IPS DF 4.7 (cell line): ENCODE measurements around the gene AKAP1.
"Not testable (repeated sequence)": the region's sequence is repeated elsewhere in the genome, so short reads cannot be mapped to it uniquely, and the experiment has no call there.

ENCODE experiments used
- DNase-seq: peaks from one replicate; pipeline ENCODE4 v3.0.0-alpha.2; 2013; ENCODE audit warnings: low spot score; ENCODE audit errors: extremely low read depth

The AKAP1 gene

DNA sequence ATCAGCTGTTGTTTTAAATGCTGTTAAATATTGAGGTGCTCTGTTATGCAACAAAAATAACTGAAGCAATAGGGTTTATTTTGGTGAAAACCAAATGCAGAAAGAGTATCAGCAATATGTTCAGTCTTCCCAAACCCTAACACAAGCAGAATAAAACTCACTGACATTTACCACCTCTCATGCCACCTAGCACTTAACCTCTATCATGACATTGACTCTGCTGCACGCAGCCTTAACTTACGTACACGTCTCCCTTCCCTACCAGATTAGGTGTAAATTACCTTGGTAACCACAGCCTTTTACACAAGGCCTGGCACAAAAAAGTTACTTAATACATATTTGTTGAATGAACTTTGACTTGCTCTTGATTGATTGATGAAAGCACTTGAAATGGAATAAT is 9.9 kb upstream of the AKAP1 start:
- DNase-seq, result no peak

GRCh38 chr17:57075785-57076184 is 9.3 kb upstream of the AKAP1 start:
- no peak for DNase-seq

GRCh38 chr17:57077000-57077399 is 8.0 kb upstream of the AKAP1 start:
- no peak for DNase-seq

- no peak for DNase-seq
Observed at GRCh38 chr17:57078274-57078673, 6.8 kb upstream of the AKAP1 start.

DNA sequence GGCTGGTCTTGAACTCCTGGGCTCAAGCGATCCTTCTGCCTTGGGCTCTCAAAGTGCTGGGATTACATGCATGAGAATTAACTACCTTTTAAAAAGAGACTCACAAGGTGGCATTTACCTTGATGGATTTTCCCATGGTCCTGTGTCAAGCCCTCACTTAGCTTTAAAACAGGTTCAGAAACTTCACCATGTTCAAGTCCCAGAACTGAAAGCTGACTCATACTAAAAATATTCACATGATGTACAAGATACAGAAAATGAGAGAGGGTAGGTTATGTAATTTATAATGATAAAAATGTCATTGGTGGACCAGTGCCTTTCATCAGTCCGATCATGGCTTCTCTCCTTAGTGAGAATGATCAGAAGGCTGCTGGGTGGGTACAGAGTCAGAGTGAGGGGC is 4.3 kb upstream of the AKAP1 start:
- no peak for DNase-seq

GRCh38 chr17:57082441-57082840 is 2.6 kb upstream of the AKAP1 start:
- DNase-seq, result no peak

DNA sequence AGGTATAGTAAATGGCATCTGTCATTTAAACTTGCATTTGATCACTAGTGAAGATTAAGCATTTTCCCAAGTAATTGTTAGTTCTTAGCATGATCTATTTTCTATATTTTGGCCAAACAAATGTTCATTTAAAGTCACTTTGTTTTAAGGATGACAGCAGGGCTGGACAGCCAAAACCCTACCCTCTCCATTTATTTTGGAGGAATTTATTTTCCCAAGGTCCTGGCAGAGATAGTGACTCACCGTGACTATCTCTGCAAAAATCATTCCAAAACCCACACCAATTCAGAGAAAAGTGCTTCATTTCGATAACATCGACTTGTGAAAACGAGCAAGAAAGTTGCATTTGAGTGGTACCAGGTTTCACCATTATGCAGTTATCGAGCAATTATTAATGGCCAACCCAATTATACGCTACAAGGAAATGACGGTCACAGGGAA is 665 bp upstream of the AKAP1 start:
- DNase-seq, result no peak

DNA sequence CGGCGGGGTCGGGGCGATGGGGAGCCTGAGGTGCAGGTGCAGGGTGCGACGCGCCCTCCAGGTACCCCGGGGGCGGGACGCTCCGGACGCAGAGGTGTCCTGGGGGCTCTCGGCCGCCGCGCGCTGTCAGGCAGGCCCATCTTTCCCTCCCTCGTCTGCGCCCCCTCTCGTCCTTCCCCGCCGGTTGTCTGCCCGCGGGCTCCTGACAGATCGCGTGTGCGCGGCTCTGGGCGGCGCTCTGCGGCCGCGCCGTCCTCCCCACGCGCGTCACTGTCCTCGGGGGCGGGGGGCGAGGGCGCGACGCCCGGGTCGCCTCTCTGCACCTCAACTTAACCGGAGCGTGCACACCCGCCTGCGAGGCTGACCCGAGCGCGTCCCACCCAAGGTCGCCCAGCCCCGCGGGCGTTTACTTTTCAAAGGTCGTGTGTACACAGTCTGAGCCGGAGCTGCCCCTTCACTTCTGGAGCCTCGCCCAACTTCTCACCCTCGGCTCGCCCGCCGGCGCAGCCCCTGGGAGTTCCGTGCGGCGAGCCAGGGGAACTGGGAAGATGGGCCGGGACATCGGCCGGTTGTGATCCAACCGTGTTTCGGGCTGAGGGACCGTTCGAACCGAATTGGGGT is 512 bp downstream of the AKAP1 start:
- no peak for DNase-seq

- DNase-seq, result no peak
Observed at GRCh38 chr17:57086069-57086930, 1.3 kb downstream of the AKAP1 start.

- no peak for DNase-seq
Observed at GRCh38 chr17:57088298-57088697, 3.3 kb downstream of the AKAP1 start.

GRCh38 chr17:57089391-57089790 is 4.3 kb downstream of the AKAP1 start:
- DNase-seq, result no peak

GRCh38 chr17:57090560-57091185 is 5.6 kb downstream of the AKAP1 start:
- no peak for DNase-seq

- no peak for DNase-seq
Observed at GRCh38 chr17:57091186-57091618, 6.2 kb downstream of the AKAP1 start.

GRCh38 chr17:57092171-57092570 is 7.1 kb downstream of the AKAP1 start:
- no peak for DNase-seq

DNA sequence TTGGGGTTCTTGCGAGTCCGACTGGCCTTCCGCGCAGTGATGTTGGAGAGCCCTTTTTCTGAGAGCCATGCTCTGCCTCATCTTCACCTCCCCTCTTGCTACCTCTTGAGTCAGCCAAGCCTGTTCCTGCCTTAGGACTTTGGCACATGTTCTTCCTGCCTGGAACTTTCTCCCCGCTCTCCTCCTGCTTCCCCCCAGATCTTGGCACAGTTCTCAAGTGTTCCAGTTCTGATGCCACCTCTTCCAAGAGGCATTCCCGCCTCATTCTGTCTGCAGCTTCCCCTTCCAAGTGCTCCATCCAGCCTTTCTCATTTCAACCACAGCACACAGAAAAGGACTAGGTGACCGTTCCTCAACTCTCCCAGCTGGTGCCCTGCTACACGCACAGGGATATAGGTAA is 7.7 kb downstream of the AKAP1 start:
- no peak for DNase-seq

GRCh38 chr17:57096472-57097202 is 11.6 kb downstream of the AKAP1 start:
- no peak for DNase-seq

DNA sequence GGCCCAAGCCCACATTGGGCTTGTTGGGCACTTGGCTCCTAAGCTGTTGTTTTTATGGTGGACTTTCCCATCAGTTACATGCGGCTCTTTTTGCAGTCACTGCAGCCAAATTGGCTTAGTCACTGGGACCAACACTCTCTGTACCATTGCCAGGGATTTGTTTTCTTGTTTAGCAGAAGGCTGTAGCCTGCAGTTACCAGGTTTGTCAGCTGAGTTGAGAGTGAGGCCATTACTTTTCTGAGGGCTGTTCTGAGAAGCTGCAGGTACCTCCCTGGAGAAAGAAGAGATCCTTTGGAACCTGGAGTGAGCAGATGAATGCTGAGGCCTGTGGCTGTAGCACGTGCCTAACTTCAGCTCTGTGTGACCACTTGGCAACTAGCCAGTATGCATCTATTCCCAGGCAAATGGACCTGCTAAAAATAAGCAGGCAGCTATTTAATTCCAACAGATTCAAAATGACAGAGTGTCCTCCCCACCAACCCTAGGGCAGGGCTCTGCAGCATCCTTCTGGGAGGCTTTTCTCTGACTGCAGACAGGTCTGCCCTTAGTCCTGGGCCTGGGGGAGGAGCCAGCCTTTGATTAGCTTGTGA is 12.9 kb downstream of the AKAP1 start:
- DNase-seq, result no peak

- no peak for DNase-seq
Observed at GRCh38 chr17:57099165-57099564, 14.1 kb downstream of the AKAP1 start.

DNA sequence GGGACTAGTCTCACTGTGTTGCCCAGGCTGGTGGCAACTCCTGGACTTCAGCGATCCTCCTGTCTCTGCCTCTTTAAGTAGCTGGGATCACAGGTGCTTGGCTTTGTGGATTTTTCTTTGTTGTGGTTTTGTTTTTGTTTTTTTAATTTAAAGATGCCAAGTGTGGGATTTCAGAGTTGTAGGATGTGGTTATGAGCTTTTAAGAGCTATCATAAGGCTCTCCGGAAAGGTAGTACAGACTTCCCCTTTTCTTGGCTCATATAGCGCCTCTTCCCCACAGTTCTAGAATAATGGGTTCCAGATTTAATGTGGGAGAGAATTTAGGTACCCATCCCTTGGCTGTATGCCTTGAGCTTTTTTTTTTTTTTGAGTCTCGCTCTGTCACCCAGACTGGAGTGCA is 17.1 kb downstream of the AKAP1 start:
- no peak for DNase-seq

- not testable (repeated sequence) for DNase-seq
Observed at GRCh38 chr17:57102660-57103059, 17.6 kb downstream of the AKAP1 start.

GRCh38 chr17:57104461-57105175 is 19.6 kb downstream of the AKAP1 start:
- no peak for DNase-seq
